ENCODE measurements around the gene RPP38.

The RPP38 gene

GRCh38 chr10:15112657-15113056, 15.5 kb downstream of the RPP38 start:
- DNase-seq (ENCODE audit: low read depth): no peak

GRCh38 chr10:15113766-15114165, 16.6 kb downstream of the RPP38 start:
- no peak for DNase-seq (ENCODE audit: low read depth)

GRCh38 chr10:15116225-15116624, 19.1 kb downstream of the RPP38 start:
- DNase-seq (ENCODE audit: low read depth): no peak

GRCh38 chr10:15118615-15119014, 21.5 kb downstream of the RPP38 start:
- no peak for DNase-seq (ENCODE audit: low read depth)

- no peak for DNase-seq (ENCODE audit: low read depth)
Measured at GRCh38 chr10:15120523-15120922, 23.4 kb downstream of the RPP38 start.

GRCh38 chr10:15121707-15122106, 24.6 kb downstream of the RPP38 start:
- DNase-seq (ENCODE audit: low read depth): no peak

- DNase-seq (ENCODE audit: low read depth): no peak
Measured at GRCh38 chr10:15122477-15123030, 25.4 kb downstream of the RPP38 start.

GRCh38 chr10:15123749-15124184, 26.6 kb downstream of the RPP38 start:
- no peak for DNase-seq (ENCODE audit: low read depth)

- DNase-seq (ENCODE audit: low read depth): no peak
Measured at GRCh38 chr10:15124190-15124589, 27.0 kb downstream of the RPP38 start.

- no peak for DNase-seq (ENCODE audit: low read depth)
Measured at GRCh38 chr10:15124908-15125307, 27.8 kb downstream of the RPP38 start.

GRCh38 chr10:15131330-15131729, 34.2 kb downstream of the RPP38 start:
- DNase-seq (ENCODE audit: low read depth): no peak

- no peak for DNase-seq (ENCODE audit: low read depth)
Measured at GRCh38 chr10:15136129-15137035, 39.2 kb downstream of the RPP38 start.

- DNase-seq (ENCODE audit: low read depth): no peak
Measured at GRCh38 chr10:15137036-15137359, 39.8 kb downstream of the RPP38 start.

GRCh38 chr10:15137636-15138035, 40.5 kb downstream of the RPP38 start:
- DNase-seq (ENCODE audit: low read depth): no peak

GRCh38 chr10:15140698-15141097, 43.5 kb downstream of the RPP38 start:
- DNase-seq (ENCODE audit: low read depth): no peak

- no peak for DNase-seq (ENCODE audit: low read depth)
Measured at GRCh38 chr10:15141136-15142054, 44.2 kb downstream of the RPP38 start.

- no peak for DNase-seq (ENCODE audit: low read depth)
Measured at GRCh38 chr10:15144788-15145187, 47.6 kb downstream of the RPP38 start.

- DNase-seq (ENCODE audit: low read depth): no peak
Measured at GRCh38 chr10:15146366-15146765, 49.2 kb downstream of the RPP38 start.

- DNase-seq (ENCODE audit: low read depth): no peak
Measured at GRCh38 chr10:15147594-15148392, 50.6 kb downstream of the RPP38 start.

GRCh38 chr10:15149042-15149771, 52.1 kb downstream of the RPP38 start:
- DNase-seq (ENCODE audit: low read depth): no peak

GRCh38 chr10:15150563-15150962, 53.4 kb downstream of the RPP38 start:
- DNase-seq (ENCODE audit: low read depth): no peak

Measured in stimulated activated CD8-positive, alpha-beta memory T cell treated with anti-CD3 and anti-CD28 coated beads, Interleukin-7, amount 100 ng/mL, for 24 hours (primary cell).